HepG2 (cell line): Measurements from ENCODE around the gene SHC1. TPM values are rescaled to one million over a fixed set of nuclear protein-coding genes. Genes with fewer than 3 reads are reported as not detected.

Source experiments
- AGO2 ChIP-seq: fragments of 200-400 bp; formaldehyde crosslinking; optimal IDR thresholded peaks from 2 replicates; pipeline ENCODE3; 2017; ENCODE audit warnings: mild to moderate bottlenecking, low read depth, low read length, moderate library complexity
- ARNT ChIP-seq: fragments of 450-650 bp; IDR thresholded peaks from 2 replicates; pipeline ENCODE4 v1.6.1; 2017
- ELF3 ChIP-seq: IDR thresholded peaks from 2 replicates; pipeline ENCODE4 v1.6.1; 2016; ENCODE audit warnings: missing genetic modification reagents, missing compliant biosample characterization
- HNRNPH1 ChIP-seq: fragments of 200-400 bp; formaldehyde crosslinking; optimal IDR thresholded peaks from 2 replicates; pipeline ENCODE3; 2017; ENCODE audit warnings: mild to moderate bottlenecking, low read depth, low read length
- HOXA7 ChIP-seq: sonication (generic); formaldehyde crosslinking; IDR thresholded peaks from 2 replicates; pipeline ENCODE4 v1.8.1; 2022; ENCODE audit warnings: mild to moderate bottlenecking, missing genetic modification reagents, moderate library complexity
- MAZ ChIP-seq, 2 experiments: sonication (generic) in 1 of 2; formaldehyde crosslinking in 1 of 2; IDR thresholded peaks; 2 replicates each; pipeline versions ENCODE4 v1.5.0 to v1.6.1; 2012 to 2020; ENCODE audit warnings: low read depth in 2 of 2, mild to moderate bottlenecking in 2 of 2, borderline replicate concordance in 1 of 2, improper control_type of control experiment in 1 of 2, low read length in 1 of 2, missing genetic modification reagents in 1 of 2, moderate library complexity in 1 of 2
- MBD4 ChIP-seq: IDR thresholded peaks from 2 replicates; pipeline ENCODE4 v1.6.1; 2012; ENCODE audit warnings: low read length, inconsistent platforms, borderline replicate concordance
- MIER2 ChIP-seq: IDR thresholded peaks from 2 replicates; pipeline ENCODE4 v1.6.1; 2016; ENCODE audit warnings: missing biosample characterization, missing genetic modification reagents
- NFKBIZ ChIP-seq: IDR thresholded peaks from 2 replicates; pipeline ENCODE4 v1.6.1; 2018; ENCODE audit warnings: missing genetic modification reagents, missing compliant biosample characterization
- RBAK ChIP-seq: sonication (generic); formaldehyde crosslinking; IDR thresholded peaks from 2 replicates; pipeline ENCODE4 v1.5.1; 2020; ENCODE audit warnings: mild to moderate bottlenecking, missing genetic modification reagents
- RFX3 ChIP-seq: IDR thresholded peaks from 2 replicates; pipeline ENCODE4 v1.6.1; 2016; ENCODE audit warnings: missing biosample characterization, missing genetic modification reagents
- RFXANK ChIP-seq: IDR thresholded peaks from 2 replicates; pipeline ENCODE4 v1.6.1; 2016
- SCMH1 ChIP-seq: sonication (generic); formaldehyde crosslinking; IDR thresholded peaks from 2 replicates; pipeline ENCODE4 v1.9.0; 2021; ENCODE audit warnings: missing genetic modification reagents, mild to moderate bottlenecking, borderline replicate concordance
- SIN3B ChIP-seq: fragments of 150-350 bp; IDR thresholded peaks from 2 replicates; pipeline ENCODE4 v1.6.1; 2014; ENCODE audit warnings: low read length
- SIX4 ChIP-seq: sonication (generic); formaldehyde crosslinking; IDR thresholded peaks from 2 replicates; pipeline ENCODE4 v1.4.0; 2020; ENCODE audit warnings: missing genetic modification reagents
- SMYD3 ChIP-seq: sonication (generic); formaldehyde crosslinking; IDR thresholded peaks from 2 replicates; pipeline ENCODE4 v1.8.1; 2023; ENCODE audit warnings: mild to moderate bottlenecking, missing genetic modification reagents
- SP4 ChIP-seq: sonication (generic); formaldehyde crosslinking; IDR thresholded peaks from 2 replicates; pipeline ENCODE4 v1.8.1; 2023; ENCODE audit warnings: mild to moderate bottlenecking, missing genetic modification reagents
- TBL1XR1 ChIP-seq: fragments of 150-350 bp; IDR thresholded peaks from 2 replicates; pipeline ENCODE4 v1.6.1; 2014; ENCODE audit warnings: borderline replicate concordance, low read length; ENCODE audit not compliant: partially characterized antibody
- TOE1 ChIP-seq: sonication (generic); formaldehyde crosslinking; IDR thresholded peaks from 2 replicates; pipeline ENCODE4 v1.4.0; 2020; ENCODE audit warnings: mild to moderate bottlenecking, missing genetic modification reagents
- U2AF1 ChIP-seq: fragments of 200-400 bp; formaldehyde crosslinking; optimal IDR thresholded peaks from 2 replicates; pipeline ENCODE3; 2017; ENCODE audit warnings: mild to moderate bottlenecking, low read depth, low read length
- YEATS4 ChIP-seq: sonication (generic); formaldehyde crosslinking; IDR thresholded peaks from 2 replicates; pipeline ENCODE4 v1.4.0; 2020; ENCODE audit warnings: missing genetic modification reagents, borderline replicate concordance
- ZKSCAN5 ChIP-seq: sonication (generic); formaldehyde crosslinking; IDR thresholded peaks from 2 replicates; pipeline ENCODE4 v1.5.1; 2020; ENCODE audit warnings: mild to moderate bottlenecking, missing genetic modification reagents
- ZNF138 ChIP-seq: sonication (generic); formaldehyde crosslinking; IDR thresholded peaks from 2 replicates; pipeline ENCODE4 v1.5.0; 2020; ENCODE audit warnings: mild to moderate bottlenecking, low read depth, missing genetic modification reagents
- ZNF337 ChIP-seq: sonication (generic); formaldehyde crosslinking; IDR thresholded peaks from 2 replicates; pipeline ENCODE4 v1.5.1; 2020; ENCODE audit warnings: missing genetic modification reagents, low read depth, mild to moderate bottlenecking, borderline replicate concordance
- ZNF343 ChIP-seq: sonication (generic); formaldehyde crosslinking; IDR thresholded peaks from 2 replicates; pipeline ENCODE4 v1.4.0; 2020; ENCODE audit warnings: mild to moderate bottlenecking, missing genetic modification reagents
- ZNF354B ChIP-seq: sonication (generic); formaldehyde crosslinking; IDR thresholded peaks from 2 replicates; pipeline ENCODE4 v1.8.0; 2022; ENCODE audit warnings: mild to moderate bottlenecking, missing genetic modification reagents
- ZNF430 ChIP-seq: sonication (generic); formaldehyde crosslinking; IDR thresholded peaks from 2 replicates; pipeline ENCODE4 v1.9.0; 2021; ENCODE audit warnings: mild to moderate bottlenecking, missing genetic modification reagents
- ZNF7 ChIP-seq: IDR thresholded peaks from 2 replicates; pipeline ENCODE4 v1.6.1; 2016; ENCODE audit warnings: missing biosample characterization, missing genetic modification reagents
- ZNF720 ChIP-seq: sonication (generic); formaldehyde crosslinking; IDR thresholded peaks from 2 replicates; pipeline ENCODE4 v1.4.0; 2020; ENCODE audit warnings: missing genetic modification reagents
- polyA plus RNA-seq, 8 experiments: library from polyadenylated mRNA; depleted of rRNA in 3 of 8; stranded (reverse) in 7 of 8; unstranded in 1 of 8; fragments of >200 nt; fragmentation: Illumina TruSeq in 4 of 8; extraction: Trizol in 4 of 8; gene quantifications; 2 replicates each; pipeline versions ENCODE4 v1.2.1 to v1.2.3, GENCODE V29; 2011 to 2016; ENCODE audit warnings: low read depth in 4 of 8, missing spikeins in 1 of 8, mixed read lengths in 1 of 8; ENCODE audit not compliant: insufficient read depth in 1 of 8
- total RNA-seq, 5 experiments: library from RNA; depleted of rRNA; stranded (reverse); fragments of >200 nt; fragmentation: Illumina TruSeq; extraction: Trizol; gene quantifications; 2 replicates each; pipeline ENCODE4 v1.2.3, GENCODE V29; 2016; ENCODE audit warnings: low read depth in 1 of 5
- TF ChIP-seq, protein P1 (sequence below): sonication (generic); formaldehyde crosslinking; IDR thresholded peaks from 2 replicates; pipeline ENCODE4 v1.5.1; 2020; ENCODE audit warnings: mild to moderate bottlenecking, missing genetic modification reagents

Gene SHC1
- total and polyA plus RNA-seq, 2 of the 13 experiments (the other 11 are each of a cell fraction or from before 2014, with no cell fraction given): 52.0 to 137 TPM

- TF ChIP-seq, protein P1, sequence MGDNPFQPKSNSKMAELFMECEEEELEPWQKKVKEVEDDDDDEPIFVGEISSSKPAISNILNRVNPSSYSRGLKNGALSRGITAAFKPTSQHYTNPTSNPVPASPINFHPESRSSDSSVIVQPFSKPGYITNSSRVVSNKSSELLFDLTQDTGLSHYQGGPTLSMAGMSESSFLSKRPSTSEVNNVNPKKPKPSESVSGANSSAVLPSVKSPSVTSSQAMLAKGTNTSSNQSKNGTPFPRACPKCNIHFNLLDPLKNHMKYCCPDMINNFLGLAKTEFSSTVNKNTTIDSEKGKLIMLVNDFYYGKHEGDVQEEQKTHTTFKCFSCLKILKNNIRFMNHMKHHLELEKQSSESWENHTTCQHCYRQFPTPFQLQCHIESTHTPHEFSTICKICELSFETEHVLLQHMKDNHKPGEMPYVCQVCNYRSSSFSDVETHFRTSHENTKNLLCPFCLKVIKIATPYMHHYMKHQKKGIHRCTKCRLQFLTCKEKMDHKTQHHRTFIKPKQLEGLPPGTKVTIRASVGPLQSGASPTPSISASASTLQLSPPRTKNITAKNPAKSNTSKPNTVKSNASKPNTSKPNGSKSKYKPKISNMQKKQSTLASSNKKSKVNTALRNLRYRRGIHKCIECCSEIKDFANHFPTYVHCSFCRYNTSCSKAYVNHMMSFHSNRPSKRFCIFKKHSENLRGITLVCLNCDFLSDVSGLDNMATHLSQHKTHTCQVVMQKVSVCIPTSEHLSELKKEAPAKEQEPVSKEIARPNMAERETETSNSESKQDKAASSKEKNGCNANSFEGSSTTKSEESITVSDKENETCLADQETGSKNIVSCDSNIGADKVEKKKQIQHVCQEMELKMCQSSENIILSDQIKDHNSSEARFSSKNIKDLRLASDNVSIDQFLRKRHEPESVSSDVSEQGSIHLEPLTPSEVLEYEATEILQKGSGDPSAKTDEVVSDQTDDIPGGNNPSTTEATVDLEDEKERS (CRISPR knock-in tag): no peak
- no peak for TF ChIP-seq SCMH1
- no peak for TF ChIP-seq ZKSCAN5
- TF ChIP-seq ZNF720 (CRISPR knock-in tag): no peak
- TF ChIP-seq SP4 (CRISPR knock-in tag): peak; percentile 74
- TF ChIP-seq ZNF343 (CRISPR knock-in tag): peak; percentile 83; the same call in 1 of the 2 replicates
- TF ChIP-seq SMYD3: no peak
- TF ChIP-seq ZNF337 (CRISPR knock-in tag): no peak
- TF ChIP-seq ELF3 (CRISPR knock-in tag): peak; percentile 41
- peak; percentile 78 for TF ChIP-seq ZNF430 (CRISPR knock-in tag)
- TF ChIP-seq ZNF354B (CRISPR knock-in tag): 0 out of 2 replicates have a peak, but pooled peaks have one; percentile 76
- 0 out of 2 replicates have a peak, but pooled peaks have one; percentile 38 for TF ChIP-seq RFXANK (CRISPR knock-in tag)
- peak; percentile 76 for TF ChIP-seq U2AF1
- TF ChIP-seq HNRNPH1: no peak
- no peak for TF ChIP-seq HOXA7
- no peak for TF ChIP-seq RBAK (CRISPR knock-in tag)
- peak; percentile 93 for TF ChIP-seq YEATS4 (CRISPR knock-in tag)
- no peak for TF ChIP-seq RFX3 (CRISPR knock-in tag)
- no peak for TF ChIP-seq MBD4
- no peak for TF ChIP-seq TBL1XR1
- no peak for TF ChIP-seq ZNF138 (CRISPR knock-in tag)
- TF ChIP-seq NFKBIZ (CRISPR knock-in tag): no peak
- no peak for TF ChIP-seq ZNF7 (CRISPR knock-in tag)
- TF ChIP-seq ARNT: no peak
- no peak for TF ChIP-seq SIN3B
- TF ChIP-seq TOE1: no peak
- peak; percentile 99 for TF ChIP-seq AGO2
- TF ChIP-seq MAZ (IDR thresholded peaks at IDR 0.05; ENCODE audit: borderline replicate concordance, low read depth, low read length): peak; percentile 74; the same call in 1 of the 2 replicates
- TF ChIP-seq MAZ (CRISPR knock-in tag; IDR thresholded peaks at IDR 0.05; ENCODE audit: low read depth): peak; percentile 90
- no peak for TF ChIP-seq SIX4 (CRISPR knock-in tag)
- no peak for TF ChIP-seq MIER2
Measured at GRCh38 chr1:154961207-154962155, 9.1 kb downstream of the SHC1 start, which contains the start of gene PYGO2 (continued).
